ENCODE measurements around the gene AMER2. TPM values are rescaled to one million over a fixed set of nuclear protein-coding genes. Genes with fewer than 3 reads are reported as not detected.

Gene AMER2
- polyA plus RNA-seq, 1 experiment, result not detected

GRCh38 chr13:25179832-25180774, 8.0 kb upstream of the AMER2 start:
- DNase-seq (ENCODE audit: low read depth, low spot score), result no peak
- Histone ChIP-seq H3K27ac (ENCODE audit: low read depth, low read length) (no peak overlapping the region), H3K4me3 (ENCODE audit: low read depth, low read length) (no peak overlapping the region), H3K9me3 (ENCODE audit: control insufficient read depth, insufficient read depth, low read length) (no peaks in the 10 kb centered on the region), H3K27me3 (ENCODE audit: control insufficient read depth, insufficient read depth, low read length) (peaks cover 2% of the 10 kb centered on the region)
- no peak for TF ChIP-seq CTCF (IDR thresholded peaks at IDR 0.05; ENCODE audit: low read depth, low read length)
- ChIA-PET CTCF (no interaction called here), POLR2A (no interaction called here)

GRCh38 chr13:25179011-25179410, 6.9 kb upstream of the AMER2 start:
- ChIA-PET CTCF (interaction anchor here (0.5 kb wide), 1 partner anchor 109 kb away, joined by 3 read pairs; no protein-coding TSS in a partner anchor), POLR2A (no interaction called here)
- DNase-seq (ENCODE audit: low read depth, low spot score), result no peak
- no peak for TF ChIP-seq CTCF (IDR thresholded peaks at IDR 0.05; ENCODE audit: low read depth, low read length)
- H3K27ac ChIP-seq (ENCODE audit: low read depth, low read length), result no peak overlapping the region
- H3K9me3 ChIP-seq (ENCODE audit: control insufficient read depth, insufficient read depth, low read length), result no peaks in the 10 kb centered on the region
- no peak overlapping the region for H3K4me3 ChIP-seq (ENCODE audit: low read depth, low read length)
- H3K27me3 ChIP-seq (ENCODE audit: control insufficient read depth, insufficient read depth, low read length), result peaks cover 3% of the 10 kb centered on the region

DNA sequence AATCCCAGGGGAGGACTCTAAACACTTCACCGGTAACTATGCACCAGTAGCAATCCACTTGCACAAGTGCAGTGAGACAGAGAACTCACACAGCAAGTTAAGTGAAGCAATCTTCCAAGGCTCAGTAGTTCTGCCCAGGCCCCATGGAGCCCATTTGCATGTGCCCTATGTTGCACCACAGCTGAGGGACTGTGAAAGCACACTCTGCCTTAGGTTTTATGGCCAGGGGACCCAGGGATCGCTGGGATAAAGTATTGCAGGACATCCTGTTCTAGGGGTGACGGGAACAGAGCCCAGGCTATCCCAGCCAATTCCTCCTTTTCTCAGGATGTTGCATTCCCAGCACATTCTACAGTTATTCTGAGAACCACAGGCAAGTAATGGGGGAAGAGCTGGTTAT, 6.0 kb upstream of the AMER2 start:
- TF ChIP-seq CTCF (IDR thresholded peaks at IDR 0.05; ENCODE audit: low read depth, low read length), result no peak
- Histone ChIP-seq H3K27ac (ENCODE audit: low read depth, low read length) (no peak overlapping the region), H3K27me3 (ENCODE audit: control insufficient read depth, insufficient read depth, low read length) (peaks cover 10% of the 10 kb centered on the region), H3K9me3 (ENCODE audit: control insufficient read depth, insufficient read depth, low read length) (no peaks in the 10 kb centered on the region), H3K4me3 (ENCODE audit: low read depth, low read length) (no peak overlapping the region)
- no peak for DNase-seq (ENCODE audit: low read depth, low spot score)
- CTCF ChIA-PET, result no interaction called here
- POLR2A ChIA-PET, result no interaction called here

DNA sequence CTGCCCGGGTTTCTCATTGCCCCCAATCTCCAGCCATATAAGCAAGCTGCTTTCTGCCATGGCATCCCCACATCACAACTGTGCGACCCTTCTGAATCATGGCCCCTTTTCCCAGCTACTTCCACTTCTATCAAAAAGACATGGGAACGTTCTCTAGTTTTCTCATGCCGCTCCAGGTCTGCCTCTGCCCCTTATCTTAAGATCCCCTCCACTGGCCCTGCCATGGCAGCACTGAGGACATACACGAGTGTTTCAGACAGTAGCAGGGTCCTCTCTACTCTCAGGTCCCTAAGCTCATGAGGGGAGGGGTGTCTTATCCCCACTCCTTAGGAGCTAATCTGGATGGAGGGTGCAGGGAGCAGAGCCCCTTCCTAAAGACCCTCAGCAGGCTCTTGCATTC, 5.5 kb upstream of the AMER2 start:
- no peak for TF ChIP-seq CTCF (IDR thresholded peaks at IDR 0.05; ENCODE audit: low read depth, low read length)
- Histone ChIP-seq H3K27ac (ENCODE audit: low read depth, low read length) (no peak overlapping the region), H3K4me3 (ENCODE audit: low read depth, low read length) (no peak overlapping the region), H3K9me3 (ENCODE audit: control insufficient read depth, insufficient read depth, low read length) (no peaks in the 10 kb centered on the region), H3K27me3 (ENCODE audit: control insufficient read depth, insufficient read depth, low read length) (peaks cover 10% of the 10 kb centered on the region)
- POLR2A ChIA-PET, result no interaction called here
- no peak for DNase-seq (ENCODE audit: low read depth, low spot score)
- CTCF ChIA-PET, result no interaction called here

DNA sequence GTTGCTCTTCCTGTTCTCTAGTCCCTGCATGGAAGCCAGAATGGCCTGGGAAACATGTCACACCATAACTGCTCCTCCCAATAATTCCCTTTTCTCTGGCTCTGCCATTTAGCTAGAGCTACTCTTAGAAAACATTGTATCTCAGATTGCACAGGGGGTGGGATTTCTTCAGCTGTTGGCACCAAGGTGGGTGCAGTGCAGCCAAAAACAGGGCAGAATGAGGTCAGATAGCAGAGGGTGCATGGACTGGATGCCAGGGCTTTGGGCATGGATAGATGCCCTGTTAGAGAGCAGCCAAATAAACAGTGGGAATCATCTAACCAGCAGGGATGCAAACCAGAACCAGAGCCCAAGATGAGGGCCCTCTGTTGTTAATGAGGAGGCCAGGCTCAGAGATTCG, 4.9 kb upstream of the AMER2 start:
- no peak for TF ChIP-seq CTCF (IDR thresholded peaks at IDR 0.05; ENCODE audit: low read depth, low read length)
- Histone ChIP-seq H3K27me3 (ENCODE audit: control insufficient read depth, insufficient read depth, low read length) (peaks cover 15% of the 10 kb centered on the region), H3K4me3 (ENCODE audit: low read depth, low read length) (no peak overlapping the region), H3K9me3 (ENCODE audit: control insufficient read depth, insufficient read depth, low read length) (no peaks in the 10 kb centered on the region), H3K27ac (ENCODE audit: low read depth, low read length) (no peak overlapping the region)
- ChIA-PET CTCF (no interaction called here), POLR2A (no interaction called here)
- no peak for DNase-seq (ENCODE audit: low read depth, low spot score)
